Glutamatergic neuron (in vitro differentiated cells): ENCODE measurements around the gene TNS1. TPM values are rescaled to one million over a fixed set of nuclear protein-coding genes. Genes with fewer than 3 reads are reported as not detected.

Experiments used
- DNase-seq: peaks from one replicate; pipeline ENCODE4 v3.0.0; 2022
- H3K27ac Mint-ChIP-seq: one replicate; pipeline ENCODE4 v1.8.0; 2020; ENCODE audit warnings: mild to moderate bottlenecking, mixed read lengths, inconsistent platforms; ENCODE audit not compliant: unreplicated experiment
- H3K27me3 Mint-ChIP-seq: one replicate; pipeline ENCODE4 v1.8.0; 2020; ENCODE audit warnings: mild to moderate bottlenecking, moderate library complexity, mixed read lengths, inconsistent platforms; ENCODE audit not compliant: unreplicated experiment
- H3K36me3 Mint-ChIP-seq: one replicate; pipeline ENCODE4 v1.8.0; 2020; ENCODE audit warnings: mild to moderate bottlenecking, mixed read lengths, inconsistent platforms; ENCODE audit not compliant: unreplicated experiment
- H3K4me1 Mint-ChIP-seq: one replicate; pipeline ENCODE4 v1.8.0; 2020; ENCODE audit warnings: mild to moderate bottlenecking, low read depth, mixed read lengths, inconsistent platforms; ENCODE audit not compliant: unreplicated experiment
- H3K4me3 Mint-ChIP-seq: one replicate; pipeline ENCODE4 v1.8.0; 2020; ENCODE audit warnings: mild to moderate bottlenecking, mixed read lengths, inconsistent platforms; ENCODE audit not compliant: unreplicated experiment
- H3K9me3 Mint-ChIP-seq: one replicate; pipeline ENCODE4 v1.8.0; 2020; ENCODE audit warnings: mild to moderate bottlenecking, moderate library complexity, mixed read lengths, inconsistent platforms; ENCODE audit not compliant: unreplicated experiment
- CTCF ChIP-seq: fragments of 200-600 bp; sonication (generic); IDR thresholded peaks from one replicate; pipeline ENCODE4 v1.5.0; 2021; ENCODE audit not compliant: partially characterized antibody, unreplicated experiment
- total RNA-seq: library from RNA; stranded (reverse); fragmentation: NEBNext Ultra II Directional; extraction: Animal tissue kit (Norgen Biotek cat#: 25700); gene quantifications from one replicate; pipeline ENCODE4 v1.2.1, GENCODE V29; 2021; ENCODE audit not compliant: unreplicated experiment

The TNS1 gene
- total RNA-seq, 1 donor from 2014 or later: 3.2 TPM

DNA sequence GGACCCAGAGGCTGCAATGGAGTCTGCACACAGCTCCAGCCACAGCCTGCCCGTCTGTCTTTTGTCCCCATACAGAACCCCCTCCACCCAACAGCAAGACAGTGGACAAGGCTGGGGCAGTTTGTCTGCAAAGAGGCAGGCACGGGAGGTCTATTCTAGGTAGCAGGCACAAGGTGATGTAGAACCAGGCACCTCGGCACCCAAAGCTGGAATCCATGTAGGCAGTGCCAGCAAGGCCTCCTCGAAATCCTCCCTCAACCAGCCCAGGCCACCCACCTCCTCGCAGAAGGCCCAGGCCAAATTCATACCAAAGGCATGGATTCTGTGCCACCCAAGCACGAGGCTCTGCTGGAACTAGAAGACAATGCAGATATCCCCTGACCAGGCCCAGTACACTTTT is 179.2 kb downstream of the TNS1 start:
- no peak for TF ChIP-seq CTCF

DNA sequence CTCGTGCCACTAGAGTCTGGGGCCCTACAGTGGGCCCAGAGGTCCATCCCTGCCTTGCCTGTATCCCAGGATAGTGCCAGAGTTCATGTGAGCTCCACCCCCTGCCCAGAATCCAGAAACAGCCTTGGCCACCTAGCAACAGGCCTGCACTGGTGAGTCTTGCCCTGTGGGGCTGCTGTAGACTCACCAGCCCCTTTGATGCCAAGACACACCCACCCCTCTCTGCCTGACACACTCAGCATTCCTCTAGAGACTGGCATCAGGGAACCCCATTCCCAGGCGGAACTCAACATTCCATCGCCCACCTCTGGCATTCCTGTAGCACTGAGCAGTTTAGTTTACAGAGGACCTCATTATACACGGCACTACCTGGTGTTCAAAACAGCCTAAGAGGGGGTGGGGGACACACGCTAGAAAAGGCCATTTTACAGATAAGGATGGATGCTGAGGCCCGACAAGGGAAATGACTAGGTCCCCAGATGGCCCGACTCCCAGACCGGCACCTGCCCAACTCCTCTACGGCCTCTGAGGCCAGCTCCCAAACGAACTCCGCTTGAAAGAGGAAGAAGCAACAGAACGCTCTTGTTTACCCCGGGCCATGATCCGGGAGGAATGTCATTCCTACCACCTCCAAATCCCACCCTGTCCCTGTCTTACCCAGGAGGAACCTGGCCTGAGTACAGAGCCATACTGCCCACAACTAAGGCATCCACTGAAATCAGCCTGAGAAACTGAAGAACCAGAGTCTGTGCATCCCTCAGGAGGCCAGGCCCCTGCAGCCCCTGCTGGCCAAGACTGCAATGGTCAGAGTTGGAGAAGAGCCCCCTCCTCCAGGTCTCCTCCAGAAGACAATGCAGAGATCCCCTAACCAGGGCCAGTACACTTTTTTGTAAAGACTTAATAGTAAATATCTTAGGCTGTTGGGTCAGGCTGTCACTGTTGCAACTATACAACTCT is 180.2 kb downstream of the TNS1 start:
- H3K4me3 Mint-ChIP-seq: no peak overlapping the region
- no peaks in the 10 kb centered on the region for H3K9me3 Mint-ChIP-seq
- H3K36me3 Mint-ChIP-seq: no peaks in the 10 kb centered on the region
- H3K27me3 Mint-ChIP-seq: peaks cover 15% of the 10 kb centered on the region
- no peak overlapping the region for H3K27ac Mint-ChIP-seq
- no peak for TF ChIP-seq CTCF
- no peak for DNase-seq
- no peaks in the 10 kb centered on the region for H3K4me1 Mint-ChIP-seq

More for the DNA sequence above, 179.2 kb downstream of the TNS1 start:
- Mint-ChIP-seq H3K36me3 (no peaks in the 10 kb centered on the region), H3K4me3 (no peak overlapping the region), H3K27me3 (peaks cover 17% of the 10 kb centered on the region), H3K27ac (no peak overlapping the region), H3K4me1 (no peaks in the 10 kb centered on the region), H3K9me3 (peaks cover 2% of the 10 kb centered on the region)
- DNase-seq: no peak

- H3K4me3 Mint-ChIP-seq: no peak overlapping the region
- peaks cover 15% of the 10 kb centered on the region for H3K27me3 Mint-ChIP-seq
- no peak for TF ChIP-seq CTCF
- no peaks in the 10 kb centered on the region for H3K4me1 Mint-ChIP-seq
- no peak for DNase-seq
- H3K36me3 Mint-ChIP-seq: no peaks in the 10 kb centered on the region
- no peak overlapping the region for H3K27ac Mint-ChIP-seq
- H3K9me3 Mint-ChIP-seq: no peaks in the 10 kb centered on the region
Observed at GRCh38 chr2:217821536-217822147, 181.2 kb downstream of the TNS1 start.

- H3K4me1 Mint-ChIP-seq: peaks cover 5% of the 10 kb centered on the region
Observed at GRCh38 chr2:217820904-217821303, 181.9 kb downstream of the TNS1 start.

More at GRCh38 chr2:217820904-217821303, 181.9 kb downstream of the TNS1 start:
- no peak overlapping the region for H3K27ac Mint-ChIP-seq
- peaks cover 5% of the 10 kb centered on the region for H3K9me3 Mint-ChIP-seq
- no peak overlapping the region for H3K4me3 Mint-ChIP-seq
- DNase-seq: no peak
- no peak for TF ChIP-seq CTCF
- no peaks in the 10 kb centered on the region for H3K36me3 Mint-ChIP-seq
- peaks cover 13% of the 10 kb centered on the region for H3K27me3 Mint-ChIP-seq
